Fibroblast of lung (primary cell): ENCODE measurements around the gene CCAR1. TPM values are rescaled to one million over a fixed set of nuclear protein-coding genes. Genes with fewer than 3 reads are reported as not detected.

Experiments used
- DNase-seq, 2 donors: peaks; one replicate each; pipeline versions ENCODE4 v3.0.0 to v3.0.0-alpha.2; 2010; ENCODE audit warnings: low read depth in 2 of 2
- H2AFZ ChIP-seq: 2 replicates; pipeline ENCODE4 v1.5.1; 2012; ENCODE audit warnings: low read length, control low read depth, inconsistent platforms
- H3K27ac ChIP-seq: 2 replicates; pipeline ENCODE4 v1.5.1; 2011; ENCODE audit warnings: low read length, control low read depth; ENCODE audit not compliant: insufficient read depth
- H3K27me3 ChIP-seq: 2 replicates; pipeline ENCODE4 v1.5.1; 2011; ENCODE audit warnings: mild to moderate bottlenecking, low read length; ENCODE audit not compliant: control insufficient read depth, insufficient read depth
- H3K36me3 ChIP-seq: 2 replicates; pipeline ENCODE4 v1.5.1; 2011; ENCODE audit warnings: low read length; ENCODE audit not compliant: control insufficient read depth, insufficient read depth
- H3K4me1 ChIP-seq: 2 replicates; pipeline ENCODE4 v1.5.1; 2011; ENCODE audit warnings: low read length; ENCODE audit not compliant: control insufficient read depth, insufficient read depth; ENCODE audit errors: extremely low read depth
- H3K4me2 ChIP-seq: 2 replicates; pipeline ENCODE4 v1.5.1; 2011; ENCODE audit warnings: low read length, control low read depth; ENCODE audit not compliant: insufficient read depth; ENCODE audit errors: extremely low read depth
- H3K4me3 ChIP-seq, 4 experiments: fragments of 200-600 bp in 1 of 4; sonication (generic) in 1 of 4; replicated peaks in 1 of 4; 2 replicates each; pipeline ENCODE4 v1.5.1; 2011 to 2016; ENCODE audit warnings: low read length in 4 of 4, low read depth in 3 of 4, mild to moderate bottlenecking in 3 of 4, control low read depth in 2 of 4, inconsistent platforms in 1 of 4, mixed read lengths in 1 of 4; ENCODE audit not compliant: insufficient read depth in 1 of 4; ENCODE audit errors: control extremely low read depth in 1 of 4
- H3K79me2 ChIP-seq: 2 replicates; pipeline ENCODE4 v1.5.1; 2012; ENCODE audit warnings: mild to moderate bottlenecking, low read length, inconsistent platforms; ENCODE audit not compliant: control insufficient read depth, insufficient read depth
- H3K9ac ChIP-seq: 2 replicates; pipeline ENCODE4 v1.5.1; 2011; ENCODE audit warnings: mild to moderate bottlenecking, low read length, control low read depth; ENCODE audit not compliant: insufficient read depth
- H3K9me3 ChIP-seq: 2 replicates; pipeline ENCODE4 v1.5.1; 2012; ENCODE audit warnings: low read depth, low read length; ENCODE audit not compliant: control insufficient read depth, insufficient read depth
- H4K20me1 ChIP-seq: 2 replicates; pipeline ENCODE4 v1.5.1; 2011; ENCODE audit warnings: low read length; ENCODE audit not compliant: control insufficient read depth, insufficient read depth; ENCODE audit errors: extremely low read depth
- CTCF ChIP-seq, 2 donors: IDR thresholded peaks in 1 of 2; conservative IDR thresholded peaks in 1 of 2; 1 replicate in 1 of 2; 2 replicates in 1 of 2; pipeline ENCODE4 v1.5.1; 2011 to 2012; ENCODE audit warnings: low read length in 2 of 2, control low read depth in 1 of 2, inconsistent platforms in 1 of 2, low read depth in 1 of 2, mild to moderate bottlenecking in 1 of 2
- EZH2 ChIP-seq: IDR thresholded peaks from 2 replicates; pipeline ENCODE4 v1.5.1; 2012; ENCODE audit warnings: low read length, control low read depth, mild to moderate bottlenecking; ENCODE audit errors: missing control alignments
- polyA plus RNA-seq, 2 donors: library from polyadenylated mRNA; depleted of rRNA in 1 of 2; stranded (reverse) in 1 of 2; unstranded in 1 of 2; fragments of >200 nt; gene quantifications; 2 replicates each; pipeline ENCODE4 v1.2.1, GENCODE V29; 2011 to 2012; ENCODE audit warnings: missing spikeins in 1 of 2
- total RNA-seq: library from RNA; depleted of rRNA; stranded (reverse); fragments of >200 nt; gene quantifications from 2 replicates; pipeline ENCODE4 v1.2.1, GENCODE V29; 2014

CCAR1 gene
- total and polyA plus RNA-seq, 2 donors (not counting 1 experiment from before 2014, with no cell fraction given) = 24.9 to 54.9 TPM

- no peaks in the 10 kb centered on the region for H4K20me1 ChIP-seq
- peaks cover 4% of the 10 kb centered on the region for H3K36me3 ChIP-seq
- no peaks in the 10 kb centered on the region for H3K4me1 ChIP-seq
- no peak overlapping the region for H3K4me3 ChIP-seq
- H3K4me2 ChIP-seq = no peak overlapping the region
- no peak overlapping the region for H3K9ac ChIP-seq
- H3K9me3 ChIP-seq = no peaks in the 10 kb centered on the region
- no peak for DNase-seq
- no peak overlapping the region for H3K27ac ChIP-seq
- H2AFZ ChIP-seq = no peak overlapping the region
- H3K79me2 ChIP-seq = no peaks in the 10 kb centered on the region
- TF ChIP-seq EZH2 (no peak), CTCF (conservative IDR thresholded peaks at IDR 0.05 in 1 of 2, IDR thresholded peaks at IDR 0.05 in 1 of 2; ENCODE audit: low read depth in 1 of 2, low read length in 2 of 2) (no peak)
- no peaks in the 10 kb centered on the region for H3K27me3 ChIP-seq
Measured at GRCh38 chr10:68781613-68782574, 60.9 kb downstream of the CCAR1 start.

GRCh38 chr10:68784476-68784875 lies 63.4 kb downstream of the CCAR1 start:
- no peaks in the 10 kb centered on the region for H3K36me3 ChIP-seq
- DNase-seq = peak in 1 of 2 donors; percentile 56

More at GRCh38 chr10:68784476-68784875, 63.4 kb downstream of the CCAR1 start:
- H3K27ac ChIP-seq = no peak overlapping the region
- H3K4me2 ChIP-seq = no peak overlapping the region
- H3K4me3 ChIP-seq = no peak overlapping the region
- TF ChIP-seq EZH2 (no peak), CTCF (conservative IDR thresholded peaks at IDR 0.05 in 1 of 2, IDR thresholded peaks at IDR 0.05 in 1 of 2; ENCODE audit: low read depth in 1 of 2, low read length in 2 of 2) (no peak)
- H3K27me3 ChIP-seq = no peaks in the 10 kb centered on the region
- no peaks in the 10 kb centered on the region for H3K4me1 ChIP-seq
- H3K9me3 ChIP-seq = no peaks in the 10 kb centered on the region
- H2AFZ ChIP-seq = no peak overlapping the region
- H3K9ac ChIP-seq = no peak overlapping the region
- H3K79me2 ChIP-seq = no peaks in the 10 kb centered on the region
- no peaks in the 10 kb centered on the region for H4K20me1 ChIP-seq
